Uterus (tissue), 2 donors: ENCODE data around the gene PLIN4.

Source experiments
- CTCF ChIP-seq, 4 experiments: fragments of 200-600 bp in 2 of 4; fragments of 450-650 bp in 2 of 4; sonication (generic) in 2 of 4; IDR thresholded peaks; one replicate each; pipeline ENCODE4 v1.5.1; 2016 to 2019; ENCODE audit warnings: antibody characterized with exemption in 4 of 4, mild to moderate bottlenecking in 2 of 4, moderate library complexity in 1 of 4
- POLR2A ChIP-seq, 2 donors: fragments of 450-650 bp; IDR thresholded peaks; one replicate each; pipeline ENCODE4 v1.6.1; 2016; ENCODE audit warnings: antibody characterized with exemption in 2 of 2, mild to moderate bottlenecking in 1 of 2, moderate library complexity in 1 of 2

GRCh38 chr19:4556597-4557127, 38.4 kb upstream of the PLIN4 start:
- TF ChIP-seq CTCF (IDR thresholded peaks at IDR 0.05) (no peak), POLR2A (IDR thresholded peaks at IDR 0.05) (no peak)
